GM19043 (cell line): ENCODE data around the gene DVL3.

ENCODE experiments used
- ATAC-seq: cut with Tn5 transposase; IDR thresholded peaks from one replicate; pipeline ENCODE4 v1.9.1; 2021; ENCODE audit warnings: low read depth; ENCODE audit not compliant: unreplicated experiment

The DVL3 gene

GRCh38 chr3:184209146-184209923 is 54.2 kb downstream of the DVL3 start:
- no peak for ATAC-seq

- no peak for ATAC-seq
These were observed 56.1 kb downstream of the DVL3 start for GRCh38 chr3:184211297-184211696.

- ATAC-seq, result no peak
These were observed 56.5 kb downstream of the DVL3 start for GRCh38 chr3:184211718-184212117.

- ATAC-seq, result no peak
These were observed 63.6 kb downstream of the DVL3 start for GRCh38 chr3:184218814-184219213.

GRCh38 chr3:184222521-184222920 is 67.3 kb downstream of the DVL3 start:
- no peak for ATAC-seq
